ENCODE results near the gene MVK. TPM values are rescaled to one million over a fixed set of nuclear protein-coding genes. Genes with fewer than 3 reads are reported as not detected.

MVK gene
- total and polyA plus RNA-seq, 2 experiments from 2014 or later = 18.3 to 34.3 TPM

DNA sequence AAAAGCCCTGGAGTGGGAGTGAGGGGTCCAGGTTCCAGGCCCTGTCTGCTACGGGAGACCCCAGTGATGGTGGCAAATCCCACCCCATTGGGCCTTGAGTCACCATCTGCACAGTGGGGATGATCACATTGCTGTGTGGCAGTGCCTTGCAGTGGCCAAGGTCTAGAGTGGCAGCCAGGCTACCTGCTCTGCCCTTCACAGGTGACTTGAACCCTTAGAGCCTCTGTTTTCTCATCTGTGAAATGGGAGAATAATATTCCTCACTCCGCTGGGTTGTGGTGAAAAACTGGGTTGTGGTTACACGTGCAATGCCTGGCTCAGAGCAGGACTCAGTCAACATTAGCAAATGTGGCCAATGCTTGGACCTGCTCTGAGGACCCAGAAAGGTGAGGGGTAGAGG is 58.2 kb downstream of the MVK start:
- no peak for DNase-seq (ENCODE audit: low spot score)

DNA sequence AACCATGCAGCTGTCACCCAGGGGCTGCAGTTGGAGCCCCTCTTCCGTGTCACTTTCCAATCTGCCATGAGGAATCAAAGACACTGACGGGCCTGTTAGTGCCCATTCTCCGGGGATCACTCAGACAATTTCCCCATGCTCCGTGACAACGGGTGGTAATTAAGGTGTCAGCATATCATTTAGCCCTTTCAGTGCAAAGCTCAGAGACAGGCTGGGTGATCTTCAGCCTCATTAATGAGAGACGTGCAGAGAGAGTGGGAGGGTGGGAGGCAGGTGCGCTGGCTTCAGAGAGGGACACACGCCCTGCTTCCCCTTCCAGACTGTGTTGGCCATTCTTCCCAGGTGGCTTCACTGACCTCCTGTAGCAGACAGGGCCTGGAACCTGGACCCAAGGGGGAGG is 58.7 kb downstream of the MVK start:
- no peak for DNase-seq (ENCODE audit: low spot score)
- Histone ChIP-seq H3K4me2 (no peak overlapping the region), H3K9me3 (ENCODE audit: low read depth) (no peaks in the 10 kb centered on the region), H3K27ac (no peak overlapping the region), H4K20me1 (ENCODE audit: insufficient read depth, poor library complexity, severe bottlenecking) (no peaks in the 10 kb centered on the region), H3K27me3 (no peaks in the 10 kb centered on the region), H3K9me2 (replicated peaks; ENCODE audit: insufficient read depth) (no peaks in the 10 kb centered on the region), H2AFZ (no peak overlapping the region), H3K36me3 (replicated peaks; ENCODE audit: insufficient read depth, low read depth) (no peaks in the 10 kb centered on the region), H3K79me2 (no peaks in the 10 kb centered on the region), H3K4me1 (ENCODE audit: insufficient read depth) (no peaks in the 10 kb centered on the region), H3K4me3 (no peak overlapping the region)
- WGBS (ENCODE audit: low lambda C conversion rate, missing lambda C conversion rate) = 71% methylated on average over 8 of the region's 8 CpGs
- no peak for TF ChIP-seq EZH2phosphoT487 (IDR thresholded peaks at IDR 0.05; ENCODE audit: low read depth, severe bottlenecking, unreplicated experiment)
- TF ChIP-seq, protein P1, sequence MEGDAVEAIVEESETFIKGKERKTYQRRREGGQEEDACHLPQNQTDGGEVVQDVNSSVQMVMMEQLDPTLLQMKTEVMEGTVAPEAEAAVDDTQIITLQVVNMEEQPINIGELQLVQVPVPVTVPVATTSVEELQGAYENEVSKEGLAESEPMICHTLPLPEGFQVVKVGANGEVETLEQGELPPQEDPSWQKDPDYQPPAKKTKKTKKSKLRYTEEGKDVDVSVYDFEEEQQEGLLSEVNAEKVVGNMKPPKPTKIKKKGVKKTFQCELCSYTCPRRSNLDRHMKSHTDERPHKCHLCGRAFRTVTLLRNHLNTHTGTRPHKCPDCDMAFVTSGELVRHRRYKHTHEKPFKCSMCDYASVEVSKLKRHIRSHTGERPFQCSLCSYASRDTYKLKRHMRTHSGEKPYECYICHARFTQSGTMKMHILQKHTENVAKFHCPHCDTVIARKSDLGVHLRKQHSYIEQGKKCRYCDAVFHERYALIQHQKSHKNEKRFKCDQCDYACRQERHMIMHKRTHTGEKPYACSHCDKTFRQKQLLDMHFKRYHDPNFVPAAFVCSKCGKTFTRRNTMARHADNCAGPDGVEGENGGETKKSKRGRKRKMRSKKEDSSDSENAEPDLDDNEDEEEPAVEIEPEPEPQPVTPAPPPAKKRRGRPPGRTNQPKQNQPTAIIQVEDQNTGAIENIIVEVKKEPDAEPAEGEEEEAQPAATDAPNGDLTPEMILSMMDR (IDR thresholded peaks at IDR 0.05; ENCODE audit: poor library complexity) = no peak
- no peak for TF ChIP-seq EZH2 (IDR thresholded peaks at IDR 0.05; ENCODE audit: borderline replicate concordance)

More for the DNA sequence above, 58.2 kb downstream of the MVK start:
- H4K20me1 ChIP-seq (ENCODE audit: insufficient read depth, poor library complexity, severe bottlenecking) = no peaks in the 10 kb centered on the region
- H3K9me3 ChIP-seq (ENCODE audit: low read depth) = no peaks in the 10 kb centered on the region
- H3K27me3 ChIP-seq = no peaks in the 10 kb centered on the region
- no peak overlapping the region for H2AFZ ChIP-seq
- TF ChIP-seq, protein P1 (IDR thresholded peaks at IDR 0.05; ENCODE audit: poor library complexity) = no peak
- TF ChIP-seq EZH2 (IDR thresholded peaks at IDR 0.05; ENCODE audit: borderline replicate concordance) = no peak
- no peak for TF ChIP-seq EZH2phosphoT487 (IDR thresholded peaks at IDR 0.05; ENCODE audit: low read depth, severe bottlenecking, unreplicated experiment)
- no peaks in the 10 kb centered on the region for H3K36me3 ChIP-seq (replicated peaks; ENCODE audit: insufficient read depth, low read depth)
- H3K4me2 ChIP-seq = no peak overlapping the region
- no peaks in the 10 kb centered on the region for H3K79me2 ChIP-seq
- H3K9me2 ChIP-seq (replicated peaks; ENCODE audit: insufficient read depth) = no peaks in the 10 kb centered on the region
- no peak overlapping the region for H3K27ac ChIP-seq
- 87% methylated on average over 3 of the region's 3 CpGs for WGBS (ENCODE audit: low lambda C conversion rate, missing lambda C conversion rate)
- no peaks in the 10 kb centered on the region for H3K4me1 ChIP-seq (ENCODE audit: insufficient read depth)
- no peak overlapping the region for H3K4me3 ChIP-seq

DNA sequence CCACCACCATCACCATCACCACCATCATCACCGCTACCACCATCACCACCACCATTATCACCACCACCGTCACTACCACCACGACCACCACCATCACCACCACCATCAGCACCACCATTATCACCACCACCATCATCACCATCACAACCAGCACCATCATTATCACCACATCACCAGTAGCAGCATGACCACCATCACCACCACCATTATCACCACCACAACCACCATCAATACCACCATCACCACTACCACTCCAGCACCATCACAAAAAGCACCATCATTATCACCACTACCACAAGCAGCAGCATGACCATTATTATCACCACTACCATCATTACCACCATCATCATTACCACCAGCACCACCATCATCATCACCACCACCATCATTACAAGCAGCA is 62.1 kb downstream of the MVK start:
- TF ChIP-seq EZH2phosphoT487 (IDR thresholded peaks at IDR 0.05; ENCODE audit: low read depth, severe bottlenecking, unreplicated experiment) (no peak), EZH2 (IDR thresholded peaks at IDR 0.05; ENCODE audit: borderline replicate concordance) (no peak)
- TF ChIP-seq, protein P1 (IDR thresholded peaks at IDR 0.05; ENCODE audit: poor library complexity) = no peak
- H3K4me2 ChIP-seq = no peak overlapping the region
- H3K4me1 ChIP-seq (ENCODE audit: insufficient read depth) = no peaks in the 10 kb centered on the region
- no peaks in the 10 kb centered on the region for H3K36me3 ChIP-seq (replicated peaks; ENCODE audit: insufficient read depth, low read depth)
- H3K4me3 ChIP-seq = no peak overlapping the region
- no peak overlapping the region for H3K27ac ChIP-seq
- no peaks in the 10 kb centered on the region for H3K27me3 ChIP-seq
- no peak overlapping the region for H2AFZ ChIP-seq
- H3K9me3 ChIP-seq (ENCODE audit: low read depth) = no peaks in the 10 kb centered on the region
- no peaks in the 10 kb centered on the region for H3K9me2 ChIP-seq (replicated peaks; ENCODE audit: insufficient read depth)
- 88% methylated on average over 3 of the region's 3 CpGs for WGBS (ENCODE audit: low lambda C conversion rate, missing lambda C conversion rate)
- no peaks in the 10 kb centered on the region for H3K79me2 ChIP-seq
- no peak for DNase-seq (ENCODE audit: low spot score)
- no peaks in the 10 kb centered on the region for H4K20me1 ChIP-seq (ENCODE audit: insufficient read depth, poor library complexity, severe bottlenecking)

DNA sequence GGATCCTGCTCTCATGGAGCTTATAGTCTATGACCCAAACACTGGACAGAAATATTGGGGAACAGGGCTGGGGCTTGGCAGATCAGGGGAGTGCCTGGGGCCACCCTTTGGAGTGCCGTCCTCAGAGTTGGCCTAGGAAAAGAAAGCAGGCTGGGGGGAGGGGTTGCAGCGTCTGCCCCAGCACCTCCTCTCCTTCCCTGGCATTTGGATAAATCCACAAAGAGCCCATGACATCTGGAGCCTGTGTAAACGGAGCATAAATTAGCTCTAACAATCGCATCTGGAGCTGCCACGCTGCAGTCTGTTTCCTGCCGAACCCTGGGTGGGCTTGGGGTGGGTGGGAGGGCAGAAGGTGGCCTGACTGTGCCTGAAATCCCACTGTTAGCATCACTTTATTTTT is 63.8 kb downstream of the MVK start:
- H2AFZ ChIP-seq = no peak overlapping the region
- no peaks in the 10 kb centered on the region for H3K9me2 ChIP-seq (replicated peaks; ENCODE audit: insufficient read depth)
- H3K9me3 ChIP-seq (ENCODE audit: low read depth) = no peaks in the 10 kb centered on the region
- no peak overlapping the region for H3K4me3 ChIP-seq
- TF ChIP-seq EZH2phosphoT487 (IDR thresholded peaks at IDR 0.05; ENCODE audit: low read depth, severe bottlenecking, unreplicated experiment) = no peak
- TF ChIP-seq EZH2 (IDR thresholded peaks at IDR 0.05; ENCODE audit: borderline replicate concordance) = no peak
- TF ChIP-seq, protein P1 (IDR thresholded peaks at IDR 0.05; ENCODE audit: poor library complexity) = no peak
- no peak for DNase-seq (ENCODE audit: low spot score)
- H3K79me2 ChIP-seq = no peaks in the 10 kb centered on the region
- no peaks in the 10 kb centered on the region for H4K20me1 ChIP-seq (ENCODE audit: insufficient read depth, poor library complexity, severe bottlenecking)
- H3K27me3 ChIP-seq = no peaks in the 10 kb centered on the region
- H3K4me1 ChIP-seq (ENCODE audit: insufficient read depth) = no peaks in the 10 kb centered on the region
- H3K36me3 ChIP-seq (replicated peaks; ENCODE audit: insufficient read depth, low read depth) = no peaks in the 10 kb centered on the region
- H3K27ac ChIP-seq = no peak overlapping the region
- WGBS (ENCODE audit: low lambda C conversion rate, missing lambda C conversion rate) = 24% methylated on average over 6 of the region's 6 CpGs
- H3K4me2 ChIP-seq = no peak overlapping the region
